ENCODE measurements around the gene PRPF6. TPM values are rescaled to one million over a fixed set of nuclear protein-coding genes. Genes with fewer than 3 reads are reported as not detected.

The PRPF6 gene
- total and polyA plus RNA-seq, 2 experiments from 2014 or later = 47.1 to 54.8 TPM

DNA sequence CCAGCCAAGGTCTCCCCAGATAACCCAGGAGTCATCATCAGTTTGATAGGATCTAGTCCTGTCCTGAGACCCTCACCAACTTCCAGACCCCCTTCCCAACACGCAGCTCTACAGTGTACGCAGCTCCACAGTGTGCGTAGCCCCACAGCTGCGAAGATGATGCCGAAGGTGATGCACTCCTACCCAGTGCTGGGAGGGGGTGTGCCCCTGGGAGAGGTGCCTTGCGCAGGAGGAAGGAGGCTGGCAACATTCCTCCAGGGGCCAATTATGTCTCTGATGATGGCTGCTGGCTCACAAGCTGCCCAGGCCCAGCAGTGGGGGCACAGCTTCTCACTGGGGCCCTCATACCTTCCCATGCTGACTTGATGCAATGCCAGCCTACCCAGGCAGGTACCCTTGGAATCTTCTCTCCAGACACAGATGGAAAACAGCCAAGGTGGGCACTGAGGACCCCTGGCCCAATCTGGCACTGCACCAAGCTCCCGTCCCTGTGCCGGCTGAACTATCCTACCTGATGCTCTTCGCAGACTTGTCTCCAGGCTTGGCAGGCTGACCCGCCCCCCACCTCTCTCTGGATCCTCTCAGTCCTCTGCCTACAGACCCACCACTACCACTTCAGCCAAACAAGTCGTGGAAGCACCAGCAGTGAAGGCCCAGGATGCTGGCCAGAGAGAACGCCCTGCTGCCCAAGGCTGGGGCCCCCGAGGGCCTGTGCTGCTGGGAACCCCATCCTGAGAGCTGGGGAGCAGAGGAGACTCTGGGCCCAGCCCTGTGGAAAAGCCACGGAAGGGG lies 12.6 kb upstream of the PRPF6 start:
- H3K27ac ChIP-seq = no peak overlapping the region
- H3K4me3 ChIP-seq = peak overlapping the region; percentile 83
- no peak for TF ChIP-seq EZH2phosphoT487 (IDR thresholded peaks at IDR 0.05; ENCODE audit: insufficient read depth, low read depth)
- no peak for TF ChIP-seq EZH2 (IDR thresholded peaks at IDR 0.05; ENCODE audit: insufficient read depth, poor library complexity, severe bottlenecking)
- H2AFZ ChIP-seq = no peak overlapping the region
- H3K4me1 ChIP-seq (ENCODE audit: insufficient read depth) = peaks cover 5% of the 10 kb centered on the region
- H3K27me3 ChIP-seq (replicated peaks; ENCODE audit: insufficient read depth) = no peaks in the 10 kb centered on the region
- H3K9me3 ChIP-seq (ENCODE audit: low read depth) = no peaks in the 10 kb centered on the region
- peaks cover 5% of the 10 kb centered on the region for H3F3A ChIP-seq (ENCODE audit: insufficient read depth)
- in situ Hi-C loops (cut with MboI) = no loop called here
- peak overlapping the region; percentile 88 for H3K9ac ChIP-seq
- no peak for DNase-seq
- peaks cover 14% of the 10 kb centered on the region for H3K79me2 ChIP-seq (ENCODE audit: insufficient read depth)
- H3K36me3 ChIP-seq (ENCODE audit: low read depth) = no peaks in the 10 kb centered on the region
- peak overlapping the region; percentile 84 for H3K4me2 ChIP-seq (ENCODE audit: unreplicated experiment)
- no peaks in the 10 kb centered on the region for H4K20me1 ChIP-seq (ENCODE audit: insufficient read depth)
- H3K9me2 ChIP-seq (ENCODE audit: insufficient read depth) = no peaks in the 10 kb centered on the region
- WGBS, 2 experiments (ENCODE audit: low coverage in 1 of 2, low lambda C conversion rate in 2 of 2, missing lambda C conversion rate in 2 of 2) = 64 to 65% methylated on average over 14 of the region's 14 CpGs

DNA sequence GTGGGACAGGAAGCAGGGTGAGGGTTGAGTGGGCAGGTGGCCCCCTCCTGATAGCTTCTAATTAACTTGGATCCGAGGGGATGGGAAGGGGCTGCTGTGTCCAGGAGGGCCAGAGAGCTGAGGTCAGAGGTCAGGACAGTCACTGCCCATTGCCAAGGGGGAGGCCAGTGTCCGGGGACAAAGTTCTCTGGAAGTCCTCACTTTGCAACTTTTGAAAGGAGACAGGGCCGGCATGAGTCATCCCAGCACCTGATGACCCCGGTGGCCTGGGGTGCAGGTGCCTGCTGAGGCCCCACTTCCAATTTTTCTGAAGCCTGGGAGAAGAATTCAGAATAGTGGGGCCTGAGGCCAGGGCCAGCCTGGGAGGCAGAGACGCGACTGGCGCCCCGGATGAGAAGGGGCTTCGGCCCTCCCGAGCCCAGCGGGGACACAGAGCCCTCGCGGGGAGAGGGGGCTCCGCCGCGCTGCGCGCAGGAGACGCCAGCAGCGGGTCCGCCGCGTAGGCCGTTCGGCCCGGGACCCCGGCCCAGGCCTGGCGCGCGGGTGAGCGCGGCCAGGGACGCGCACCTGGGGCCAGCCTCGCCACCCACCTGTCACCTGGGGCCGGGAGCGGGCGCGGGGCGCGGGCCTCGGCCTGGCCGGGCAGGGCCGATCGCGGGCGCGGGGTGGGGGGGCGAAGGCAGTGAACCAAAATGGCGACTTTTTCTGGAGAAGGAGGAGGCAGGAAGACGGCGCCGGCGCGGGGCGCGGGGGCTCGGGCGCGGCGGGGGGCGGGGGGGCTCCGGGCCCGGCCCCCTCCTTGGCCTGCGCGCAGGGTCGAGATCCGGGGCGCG lies 11.8 kb upstream of the PRPF6 start:
- H2AFZ ChIP-seq = 0 out of 2 replicates have a peak overlapping the region, but pooled peaks have one; percentile 36
- no peaks in the 10 kb centered on the region for H4K20me1 ChIP-seq (ENCODE audit: insufficient read depth)
- peaks cover 8% of the 10 kb centered on the region for H3F3A ChIP-seq (ENCODE audit: insufficient read depth)
- no peaks in the 10 kb centered on the region for H3K9me2 ChIP-seq (ENCODE audit: insufficient read depth)
- H3K9ac ChIP-seq = peak overlapping the region; percentile 88
- H3K9me3 ChIP-seq (ENCODE audit: low read depth) = no peaks in the 10 kb centered on the region
- peak overlapping the region; percentile 84 for H3K4me2 ChIP-seq (ENCODE audit: unreplicated experiment)
- H3K4me3 ChIP-seq = peak overlapping the region; percentile 83
- WGBS, 2 experiments (ENCODE audit: low coverage in 1 of 2, low lambda C conversion rate in 2 of 2, missing lambda C conversion rate in 2 of 2) = 2% methylated on average over 38 to 62 of the region's 70 CpGs
- H3K27me3 ChIP-seq (replicated peaks; ENCODE audit: insufficient read depth) = no peaks in the 10 kb centered on the region
- no peaks in the 10 kb centered on the region for H3K36me3 ChIP-seq (ENCODE audit: low read depth)
- DNase-seq = peak; percentile 50
- no peak overlapping the region for H3K27ac ChIP-seq
- in situ Hi-C loops (cut with MboI) = no loop called here
- H3K4me1 ChIP-seq (ENCODE audit: insufficient read depth) = peaks cover 5% of the 10 kb centered on the region
- TF ChIP-seq EZH2 (IDR thresholded peaks at IDR 0.05; ENCODE audit: insufficient read depth, poor library complexity, severe bottlenecking) (no peak), EZH2phosphoT487 (IDR thresholded peaks at IDR 0.05; ENCODE audit: insufficient read depth, low read depth) (no peak)
- peaks cover 14% of the 10 kb centered on the region for H3K79me2 ChIP-seq (ENCODE audit: insufficient read depth)

DNA sequence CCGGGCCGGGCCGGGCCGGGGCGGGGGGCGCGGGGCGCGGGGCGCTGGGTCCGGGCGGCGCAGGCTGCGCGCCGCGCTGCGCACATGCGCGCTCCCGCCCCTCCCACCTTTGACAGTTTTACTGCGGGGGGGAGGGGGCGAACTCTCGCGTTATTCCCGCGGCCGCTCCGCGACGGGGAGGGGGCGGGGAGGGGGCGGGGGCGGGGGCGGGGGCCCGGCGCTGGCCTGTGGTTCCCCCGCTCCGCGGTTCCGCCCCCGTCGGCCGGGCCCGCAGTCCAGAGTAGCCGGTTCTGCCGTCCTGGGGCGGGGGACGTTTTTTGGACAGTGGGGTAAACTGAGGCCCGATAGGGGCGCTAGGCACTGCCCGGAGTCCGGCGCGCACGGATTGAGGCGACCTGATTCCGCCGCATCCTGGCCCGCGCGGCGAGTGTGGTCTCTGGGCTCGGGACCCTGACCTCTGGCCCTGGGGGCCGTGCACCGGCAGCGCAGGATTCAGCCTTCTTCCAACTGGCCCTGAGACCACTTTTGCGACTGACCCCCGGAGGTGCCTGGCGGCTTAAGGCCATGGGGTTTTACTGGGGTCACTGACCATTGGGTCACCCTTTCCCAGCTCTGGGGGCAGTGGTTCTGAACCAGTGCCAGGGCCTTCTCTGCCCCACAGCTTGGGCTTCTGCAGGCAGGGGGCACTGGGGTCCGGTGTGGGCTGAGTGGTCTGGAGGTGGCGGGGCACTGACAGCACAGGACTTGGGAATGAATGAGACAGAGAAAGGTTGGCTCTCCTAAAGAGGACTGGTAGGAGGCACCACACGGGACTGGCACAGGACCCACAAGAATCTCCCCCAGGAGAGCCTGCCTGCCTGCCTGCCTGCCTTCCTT lies 10.9 kb upstream of the PRPF6 start, which contains the start of gene ZNF512B:
Gene ZNF512B, minus strand, starts transcription at position 93 of the 876 bp plus-strand sequence. CDS start 1,980 bp downstream, outside the sequence.
- Histone ChIP-seq H3K4me3 (peak within 1 kb of the TSS; percentile 83), H4K20me1 (ENCODE audit: insufficient read depth) (no peaks in the 10 kb centered on the region), H3K4me2 (ENCODE audit: unreplicated experiment) (peak within 1 kb of the TSS; percentile 84), H3K9me3 (ENCODE audit: low read depth) (no peaks in the 10 kb centered on the region), H3F3A (ENCODE audit: insufficient read depth) (peaks cover 8% of the 10 kb centered on the region), H3K4me1 (ENCODE audit: insufficient read depth) (peaks cover 5% of the 10 kb centered on the region), H3K36me3 (ENCODE audit: low read depth) (no peaks in the 10 kb centered on the region), H3K27me3 (replicated peaks; ENCODE audit: insufficient read depth) (no peaks in the 10 kb centered on the region), H3K9me2 (ENCODE audit: insufficient read depth) (no peaks in the 10 kb centered on the region), H3K9ac (peak within 1 kb of the TSS; percentile 88), H2AFZ (peak within 1 kb of the TSS; percentile 74), H3K27ac (no peak within 1 kb of the TSS), H3K79me2 (ENCODE audit: insufficient read depth) (peaks cover 14% of the 10 kb centered on the region)
- peak; percentile 76 for DNase-seq
- 3 to 6% methylated on average over 28 to 58 of the region's 73 CpGs for WGBS, 2 experiments (ENCODE audit: low coverage in 1 of 2, low lambda C conversion rate in 2 of 2, missing lambda C conversion rate in 2 of 2)
- in situ Hi-C loops (cut with MboI) = no loop called here
- no peak for TF ChIP-seq EZH2phosphoT487 (IDR thresholded peaks at IDR 0.05; ENCODE audit: insufficient read depth, low read depth)
- TF ChIP-seq EZH2 (IDR thresholded peaks at IDR 0.05; ENCODE audit: insufficient read depth, poor library complexity, severe bottlenecking) = no peak
